Measurements from ENCODE around the gene PAIP1.

DNA sequence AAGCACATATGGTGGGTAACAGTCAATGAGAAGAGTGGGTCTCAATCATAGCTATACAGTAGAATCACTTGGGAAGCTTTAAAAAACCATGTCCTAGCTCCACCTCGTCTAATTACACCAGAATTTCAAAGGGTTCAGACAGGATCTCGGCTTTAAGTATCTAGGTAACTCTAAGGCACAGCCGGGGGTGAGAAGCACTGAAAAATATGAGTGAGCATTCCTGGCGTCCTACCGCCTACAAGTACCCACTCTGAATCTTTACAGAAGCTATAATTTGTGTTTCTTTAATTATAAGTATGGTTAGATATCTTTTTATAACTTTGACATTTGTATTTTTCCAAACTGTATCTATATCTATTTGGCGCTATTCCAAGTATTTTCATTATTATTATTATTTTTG, 16.1 kb downstream of the PAIP1 start:
- TF ChIP-seq, protein P1, sequence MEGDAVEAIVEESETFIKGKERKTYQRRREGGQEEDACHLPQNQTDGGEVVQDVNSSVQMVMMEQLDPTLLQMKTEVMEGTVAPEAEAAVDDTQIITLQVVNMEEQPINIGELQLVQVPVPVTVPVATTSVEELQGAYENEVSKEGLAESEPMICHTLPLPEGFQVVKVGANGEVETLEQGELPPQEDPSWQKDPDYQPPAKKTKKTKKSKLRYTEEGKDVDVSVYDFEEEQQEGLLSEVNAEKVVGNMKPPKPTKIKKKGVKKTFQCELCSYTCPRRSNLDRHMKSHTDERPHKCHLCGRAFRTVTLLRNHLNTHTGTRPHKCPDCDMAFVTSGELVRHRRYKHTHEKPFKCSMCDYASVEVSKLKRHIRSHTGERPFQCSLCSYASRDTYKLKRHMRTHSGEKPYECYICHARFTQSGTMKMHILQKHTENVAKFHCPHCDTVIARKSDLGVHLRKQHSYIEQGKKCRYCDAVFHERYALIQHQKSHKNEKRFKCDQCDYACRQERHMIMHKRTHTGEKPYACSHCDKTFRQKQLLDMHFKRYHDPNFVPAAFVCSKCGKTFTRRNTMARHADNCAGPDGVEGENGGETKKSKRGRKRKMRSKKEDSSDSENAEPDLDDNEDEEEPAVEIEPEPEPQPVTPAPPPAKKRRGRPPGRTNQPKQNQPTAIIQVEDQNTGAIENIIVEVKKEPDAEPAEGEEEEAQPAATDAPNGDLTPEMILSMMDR (IDR thresholded peaks at IDR 0.05): no peak
- TF ChIP-seq POLR2A (IDR thresholded peaks at IDR 0.05): no peak
